CD4-positive, alpha-beta memory T cell (primary cell): ENCODE data around the gene F7. TPM values are rescaled to one million over a fixed set of nuclear protein-coding genes. Genes with fewer than 3 reads are reported as not detected.

Experiments used
- CTCF ChIA-PET: fragments of 350-600 bp; sonication (Branson Sonifier 250); formaldehyde crosslinking; loops from one replicate; lab custom pipeline; 2021; ENCODE audit warnings: inconsistent platforms; ENCODE audit not compliant: partially characterized antibody; lab: Charles Lee
- POLR2A ChIA-PET: fragments of 350-600 bp; sonication (Branson Sonifier 250); formaldehyde crosslinking; loops from one replicate; lab custom pipeline; 2021; ENCODE audit not compliant: partially characterized antibody; lab: Charles Lee
- DNase-seq, 5 donors: peaks; one replicate each; pipeline versions ENCODE4 v3.0.0 to v3.0.0-alpha.2; 2020 to 2022; ENCODE audit warnings: mixed read lengths in 1 of 5
- H3K27ac ChIP-seq: one replicate; pipeline ENCODE4 v1.7.0; 2013; ENCODE audit warnings: low read depth, low read length
- H3K27me3 ChIP-seq: 2 replicates; pipeline ENCODE4 v1.7.0; 2013; ENCODE audit warnings: mild to moderate bottlenecking, low read length, moderate library complexity; ENCODE audit not compliant: insufficient read depth
- H3K36me3 ChIP-seq: 2 replicates; pipeline ENCODE4 v1.7.0; 2013; ENCODE audit warnings: mild to moderate bottlenecking, low read length, moderate library complexity; ENCODE audit not compliant: insufficient read depth
- H3K4me1 ChIP-seq: 2 replicates; pipeline ENCODE4 v1.7.0; 2013; ENCODE audit warnings: mild to moderate bottlenecking, low read length, moderate library complexity; ENCODE audit not compliant: insufficient read depth
- H3K4me3 ChIP-seq, 2 donors: one replicate each; pipeline ENCODE4 v1.7.0; 2013; ENCODE audit warnings: low read length in 2 of 2, mild to moderate bottlenecking in 1 of 2
- H3K9me3 ChIP-seq, 2 donors: one replicate each; pipeline ENCODE4 v1.7.0; 2013; ENCODE audit warnings: low read length in 2 of 2, control low read depth in 1 of 2; ENCODE audit not compliant: control insufficient read depth in 1 of 2
- H3K27ac Mint-ChIP-seq, 7 donors: one replicate each; pipeline ENCODE4 v1.8.0; 2020 to 2021; ENCODE audit warnings: mixed read lengths in 7 of 7, mild to moderate bottlenecking in 6 of 7, inconsistent platforms in 3 of 7, moderate library complexity in 3 of 7
- H3K27me3 Mint-ChIP-seq, 2 donors: one replicate each; pipeline ENCODE4 v1.8.0; 2020 to 2021; ENCODE audit warnings: mixed read lengths in 2 of 2
- H3K36me3 Mint-ChIP-seq, 2 donors: one replicate each; pipeline ENCODE4 v1.8.0; 2020 to 2021; ENCODE audit warnings: mixed read lengths in 2 of 2, inconsistent platforms in 1 of 2, mild to moderate bottlenecking in 1 of 2
- H3K4me1 Mint-ChIP-seq, 4 donors: one replicate each; pipeline ENCODE4 v1.8.0; 2020 to 2021; ENCODE audit warnings: mixed read lengths in 4 of 4, mild to moderate bottlenecking in 1 of 4
- H3K4me3 Mint-ChIP-seq, 8 donors: one replicate each; pipeline ENCODE4 v1.8.0; 2020 to 2021; ENCODE audit warnings: mixed read lengths in 8 of 8, mild to moderate bottlenecking in 7 of 8, moderate library complexity in 6 of 8, inconsistent platforms in 3 of 8
- H3K9me3 Mint-ChIP-seq, 8 donors: one replicate each; pipeline ENCODE4 v1.8.0; 2020 to 2021; ENCODE audit warnings: mixed read lengths in 8 of 8, mild to moderate bottlenecking in 5 of 8, inconsistent platforms in 3 of 8, moderate library complexity in 1 of 8
- intact Hi-C: fragments of 100-400 bp; cut with micrococcal nuclease; formaldehyde crosslinking; loops from one replicate; pipeline ENCODE4 v1.15.1; 2023
- polyA plus RNA-seq, 2 donors: library from polyadenylated mRNA; unstranded; fragments of 300-500 nt; fragmentation: Illumina TruSeq; gene quantifications; one replicate each; pipeline ENCODE4 v1.2.3, GENCODE V29; 2021
- total RNA-seq, 2 experiments: library from RNA; stranded (reverse); gene quantifications; one replicate each; pipeline ENCODE4 v1.2.3, GENCODE V29; 2021

F7 gene
- total and polyA plus RNA-seq, 4 experiments from 2014 or later: not detected

DNA sequence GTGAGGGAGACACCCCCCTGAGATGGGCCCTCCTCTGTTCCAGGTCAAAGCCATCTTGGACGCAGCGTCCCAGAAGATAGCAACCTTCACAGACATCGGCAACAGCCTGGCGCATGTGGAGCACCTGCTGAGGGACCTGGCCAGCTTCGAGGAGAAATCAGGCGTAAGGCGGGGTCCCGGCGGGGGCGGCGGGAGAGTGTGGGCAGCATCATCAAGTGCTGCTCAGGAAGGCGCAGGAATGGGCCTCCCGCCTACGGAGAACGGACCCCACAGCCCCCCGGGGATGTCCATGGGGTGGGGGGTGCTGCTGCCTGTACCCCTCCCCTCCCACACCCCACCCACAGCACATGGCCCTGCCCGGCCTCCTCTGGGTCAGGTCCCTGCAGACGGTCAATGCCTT, 31.2 kb upstream of the F7 start:
- intact Hi-C loops: no loop called here
- ChIA-PET POLR2A (no interaction called here), CTCF (no interaction called here)
- Histone ChIP-seq H3K36me3 (no peaks in the 10 kb centered on the region), H3K4me1 (no peaks in the 10 kb centered on the region), H3K27ac (no peak overlapping the region), H3K9me3 (no peaks in the 10 kb centered on the region), H3K27me3 (no peaks in the 10 kb centered on the region), H3K4me3 (no peak overlapping the region)
- Mint-ChIP-seq H3K4me3 (no peak overlapping the region), H3K4me1 (no peaks in the 10 kb centered on the region), H3K36me3 (peaks cover 28 to 36% of the 10 kb centered on the region in 2 donors), H3K27ac (no peak overlapping the region), H3K27me3 (no peaks in the 10 kb centered on the region), H3K9me3 (peaks cover 0 to 16% (median 2%) of the 10 kb centered on the region in 8 donors)
- DNase-seq: no peak

DNA sequence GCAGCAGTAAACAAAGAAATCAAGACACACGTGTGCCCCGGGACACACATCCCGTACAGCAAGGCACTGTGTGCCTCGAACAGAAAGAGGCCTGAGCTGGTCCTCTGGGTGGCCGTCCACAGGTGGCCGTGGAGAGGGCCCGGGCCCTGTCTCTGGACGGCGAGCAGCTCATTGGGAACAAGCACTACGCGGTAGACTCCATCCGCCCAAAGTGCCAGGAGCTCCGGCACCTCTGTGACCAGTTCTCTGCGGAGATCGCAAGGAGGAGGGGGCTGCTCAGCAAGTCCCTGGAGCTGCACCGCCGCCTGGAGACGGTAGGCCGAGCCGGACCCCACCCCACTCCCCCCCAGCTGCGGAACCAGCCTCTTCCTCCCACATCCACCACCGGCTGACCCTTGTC, 30.7 kb upstream of the F7 start:
- H3K27ac Mint-ChIP-seq: no peak overlapping the region
- no peaks in the 10 kb centered on the region for H3K36me3 ChIP-seq
- POLR2A ChIA-PET: no interaction called here
- H3K27me3 Mint-ChIP-seq: no peaks in the 10 kb centered on the region
- no peak for DNase-seq
- no peaks in the 10 kb centered on the region for H3K4me1 ChIP-seq
- H3K4me1 Mint-ChIP-seq: no peaks in the 10 kb centered on the region
- CTCF ChIA-PET: no interaction called here
- H3K4me3 Mint-ChIP-seq: no peak overlapping the region
- H3K9me3 Mint-ChIP-seq: peaks cover 0 to 16% (median 2%) of the 10 kb centered on the region in 8 donors
- H3K36me3 Mint-ChIP-seq: peaks cover 28 to 36% of the 10 kb centered on the region in 2 donors
- H3K9me3 ChIP-seq: no peaks in the 10 kb centered on the region
- H3K27ac ChIP-seq: no peak overlapping the region
- H3K4me3 ChIP-seq: no peak overlapping the region
- intact Hi-C loops: no loop called here
- H3K27me3 ChIP-seq: no peaks in the 10 kb centered on the region

DNA sequence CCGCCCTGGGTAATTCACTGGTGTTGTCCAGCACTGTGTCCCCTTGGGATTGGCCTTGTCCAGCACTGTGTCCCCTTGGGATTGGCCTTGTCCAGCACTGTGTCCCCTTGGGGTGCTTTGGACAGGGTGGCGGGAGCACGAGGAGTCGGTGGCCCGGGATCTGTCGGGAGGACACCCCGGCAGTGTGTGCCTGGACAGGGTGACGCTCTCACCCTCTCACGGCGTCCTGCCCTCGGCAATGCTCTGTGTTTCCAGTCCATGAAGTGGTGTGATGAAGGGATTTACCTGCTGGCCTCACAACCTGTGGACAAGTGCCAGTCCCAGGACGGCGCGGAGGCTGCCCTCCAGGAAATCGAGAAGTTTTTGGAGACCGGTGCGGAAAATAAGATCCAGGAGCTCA, 29.9 kb upstream of the F7 start:
- Mint-ChIP-seq H3K36me3 (peaks cover 22 to 30% of the 10 kb centered on the region in 2 donors), H3K9me3 (peaks cover 0 to 16% (median 2%) of the 10 kb centered on the region in 8 donors), H3K27ac (no peak overlapping the region), H3K4me1 (no peaks in the 10 kb centered on the region), H3K4me3 (no peak overlapping the region), H3K27me3 (no peaks in the 10 kb centered on the region)
- Histone ChIP-seq H3K4me3 (no peak overlapping the region), H3K36me3 (no peaks in the 10 kb centered on the region), H3K4me1 (no peaks in the 10 kb centered on the region), H3K9me3 (no peaks in the 10 kb centered on the region), H3K27ac (no peak overlapping the region), H3K27me3 (no peaks in the 10 kb centered on the region)
- no peak for DNase-seq
- intact Hi-C loops: no loop called here
- ChIA-PET CTCF (no interaction called here), POLR2A (no interaction called here)

DNA sequence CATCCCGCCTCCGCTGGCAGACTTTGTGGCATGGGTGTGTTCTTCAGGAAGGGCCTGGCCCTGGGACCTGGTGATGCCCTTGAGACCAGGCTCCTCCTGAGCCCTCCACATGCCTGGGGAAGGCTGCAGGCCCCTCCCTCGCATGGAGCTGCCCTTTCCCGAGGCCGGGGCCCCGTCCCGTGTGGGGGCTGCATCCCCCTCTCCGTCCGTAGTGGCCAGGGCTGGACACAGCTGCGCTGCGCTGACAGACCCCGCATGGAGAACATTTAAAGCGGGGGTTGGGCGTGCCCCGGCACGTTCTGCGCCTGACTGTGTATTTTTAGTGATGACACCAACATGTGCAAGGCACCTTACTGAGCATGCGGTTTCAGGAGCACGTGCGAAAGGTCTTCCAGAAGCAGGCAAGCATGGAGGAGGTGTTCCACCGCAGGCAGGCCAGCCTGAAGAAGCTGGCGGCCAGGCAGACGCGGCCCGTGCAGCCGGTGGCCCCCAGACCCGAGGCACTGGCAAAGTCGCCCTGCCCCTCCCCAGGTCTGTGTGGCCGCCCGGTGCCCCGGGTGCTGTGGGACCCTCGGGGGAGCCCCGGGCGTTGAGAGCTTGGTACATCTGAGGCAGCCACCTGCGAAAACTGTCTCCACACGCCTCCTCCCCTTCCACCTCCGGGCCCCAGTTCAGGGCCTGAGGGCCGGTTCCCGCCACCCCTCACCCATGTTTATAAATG, 28.8 kb upstream of the F7 start:
- Mint-ChIP-seq H3K27ac (no peak overlapping the region), H3K36me3 (peaks cover 13 to 19% of the 10 kb centered on the region in 2 donors), H3K27me3 (no peaks in the 10 kb centered on the region), H3K9me3 (peaks cover 0 to 12% (median 0%) of the 10 kb centered on the region in 8 donors), H3K4me3 (no peak overlapping the region), H3K4me1 (no peaks in the 10 kb centered on the region)
- intact Hi-C loops: no loop called here
- Histone ChIP-seq H3K9me3 (no peaks in the 10 kb centered on the region), H3K36me3 (no peaks in the 10 kb centered on the region), H3K27ac (no peak overlapping the region), H3K27me3 (no peaks in the 10 kb centered on the region), H3K4me1 (no peaks in the 10 kb centered on the region), H3K4me3 (no peak overlapping the region)
- CTCF ChIA-PET: no interaction called here
- no peak for DNase-seq
- POLR2A ChIA-PET: no interaction called here

DNA sequence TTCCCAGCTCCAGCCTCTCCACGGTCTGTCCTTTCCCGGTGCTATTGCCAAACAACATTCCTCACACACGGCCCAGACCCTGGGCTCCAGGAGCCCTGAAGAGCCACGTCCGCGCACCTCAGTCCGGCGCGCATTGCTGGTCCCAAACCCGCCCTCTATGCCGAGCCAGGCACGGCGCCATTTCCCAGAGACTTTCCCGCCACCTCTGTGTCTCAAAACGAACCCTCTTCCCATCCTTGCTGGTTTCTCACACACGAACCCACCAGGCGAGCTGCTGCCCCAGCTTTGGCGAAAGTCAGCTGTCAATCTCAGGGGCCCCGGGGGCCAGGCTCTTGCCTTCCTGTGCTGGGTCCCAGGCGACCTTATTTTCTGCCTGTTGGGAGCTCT, 28.0 kb upstream of the F7 start:
- no peaks in the 10 kb centered on the region for H3K4me1 ChIP-seq
- no peaks in the 10 kb centered on the region for H3K36me3 ChIP-seq
- Mint-ChIP-seq H3K4me3 (no peak overlapping the region), H3K9me3 (peaks cover 0 to 6% (median 0%) of the 10 kb centered on the region in 8 donors), H3K4me1 (no peaks in the 10 kb centered on the region), H3K27me3 (no peaks in the 10 kb centered on the region), H3K36me3 (peaks cover 11 to 13% of the 10 kb centered on the region in 2 donors), H3K27ac (peak overlapping the region in 1 of 7 donors; percentile 41)
- intact Hi-C loops: no loop called here
- POLR2A ChIA-PET: no interaction called here
- H3K27me3 ChIP-seq: no peaks in the 10 kb centered on the region
- no peak overlapping the region for H3K4me3 ChIP-seq
- no peak for DNase-seq
- CTCF ChIA-PET: no interaction called here
- no peak overlapping the region for H3K27ac ChIP-seq
- H3K9me3 ChIP-seq: no peaks in the 10 kb centered on the region

DNA sequence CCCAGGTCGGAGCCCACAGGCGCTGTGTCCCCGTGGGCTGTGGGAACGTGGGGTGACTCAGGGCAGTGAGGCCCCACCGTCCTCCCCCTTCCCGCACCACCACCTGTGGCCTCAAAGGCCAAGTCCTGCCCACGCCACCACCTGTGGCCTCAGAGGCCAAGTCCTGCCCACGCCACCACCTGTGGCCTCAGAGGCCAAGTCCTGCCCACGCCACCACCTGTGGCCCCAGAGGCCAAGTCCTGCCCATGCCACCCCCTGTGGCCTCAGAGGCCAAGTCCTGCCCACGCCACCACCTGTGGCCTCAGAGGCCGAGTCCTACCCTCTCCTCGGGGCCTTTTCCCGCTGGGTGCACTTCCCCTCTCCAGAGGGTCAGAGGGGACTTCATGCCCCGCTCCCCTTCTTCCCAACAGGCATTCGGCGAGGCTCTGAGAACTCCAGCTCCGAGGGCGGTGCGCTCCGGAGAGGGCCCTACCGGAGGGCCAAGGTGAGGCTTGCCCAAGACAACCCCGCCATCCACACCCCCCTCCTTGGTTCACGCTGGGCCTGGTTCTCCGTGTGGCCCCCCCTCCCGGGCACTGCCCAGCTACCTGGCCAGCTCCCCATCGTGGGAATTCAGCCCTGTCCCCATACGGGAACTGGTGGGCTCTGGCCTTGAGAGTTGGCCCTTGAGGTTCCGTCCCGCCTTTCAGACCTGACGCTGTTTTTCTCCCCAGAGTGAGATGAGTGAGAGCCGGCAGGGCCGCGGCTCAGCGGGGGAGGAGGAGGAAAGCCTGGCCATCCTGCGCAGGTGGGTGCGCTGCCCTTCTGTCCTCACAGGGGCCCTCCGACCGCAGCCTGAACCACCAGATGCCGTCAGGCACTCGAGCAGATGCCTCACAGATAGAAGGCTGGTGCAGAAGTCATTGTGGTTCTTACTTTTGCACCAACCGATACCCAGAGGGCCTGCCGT, 27.4 kb upstream of the F7 start:
- H3K27me3 ChIP-seq: no peaks in the 10 kb centered on the region
- no peaks in the 10 kb centered on the region for H3K4me1 ChIP-seq
- Mint-ChIP-seq H3K36me3 (peaks cover 6 to 11% of the 10 kb centered on the region in 2 donors), H3K27ac (peak overlapping the region in 1 of 7 donors; percentile 41), H3K4me3 (no peak overlapping the region), H3K4me1 (no peaks in the 10 kb centered on the region), H3K27me3 (no peaks in the 10 kb centered on the region), H3K9me3 (no peaks in the 10 kb centered on the region)
- no peak overlapping the region for H3K4me3 ChIP-seq
- intact Hi-C loops: no loop called here
- ChIA-PET POLR2A (no interaction called here), CTCF (no interaction called here)
- no peak for DNase-seq
- H3K36me3 ChIP-seq: no peaks in the 10 kb centered on the region
- no peak overlapping the region for H3K27ac ChIP-seq
- H3K9me3 ChIP-seq: no peaks in the 10 kb centered on the region

DNA sequence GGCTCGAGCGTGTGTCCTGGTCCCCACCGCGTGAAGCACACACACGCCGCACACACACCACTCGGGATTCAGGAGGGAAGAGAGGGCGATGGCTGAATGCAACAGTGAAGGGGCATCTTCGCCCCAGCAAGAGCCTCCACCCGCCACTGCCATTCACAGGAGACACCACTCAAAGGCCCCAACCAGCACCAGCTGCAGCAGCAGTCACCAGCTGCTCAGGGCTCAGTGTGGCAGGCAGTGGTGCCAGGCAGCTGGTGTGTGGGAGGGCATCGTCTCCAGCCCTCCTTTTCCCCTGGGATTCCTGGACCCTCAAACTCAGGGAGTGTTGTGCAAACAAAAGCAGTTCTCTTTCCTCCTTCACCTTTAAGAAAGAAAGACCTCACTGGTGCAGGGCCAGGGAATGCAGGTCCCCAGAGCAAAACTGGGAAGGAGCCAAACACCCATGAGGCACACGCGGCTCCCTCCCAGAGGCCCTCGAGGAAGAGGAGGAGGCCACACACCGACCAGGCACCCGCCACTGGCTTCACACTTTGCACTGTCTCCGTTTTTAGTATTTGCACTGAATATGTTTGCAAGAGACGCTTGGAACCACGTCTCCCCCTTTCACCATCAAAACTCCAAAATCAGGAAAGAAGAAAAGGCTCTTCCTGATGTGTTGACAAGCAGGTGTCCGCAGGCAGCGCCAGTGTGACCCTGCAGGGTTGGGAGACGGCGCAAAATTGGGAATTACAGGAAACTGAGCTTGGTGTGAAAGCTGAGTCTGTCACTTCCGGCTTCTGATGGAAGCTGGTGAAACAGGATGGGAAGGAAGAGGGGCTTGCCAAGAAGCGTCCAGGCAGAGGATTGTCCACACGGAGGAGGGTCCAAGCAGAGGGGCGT, 26.4 kb upstream of the F7 start:
- no peaks in the 10 kb centered on the region for H3K27me3 ChIP-seq
- no peaks in the 10 kb centered on the region for H3K9me3 ChIP-seq
- ChIA-PET CTCF (no interaction called here), POLR2A (no interaction called here)
- no peak for DNase-seq
- H3K27ac ChIP-seq: no peak overlapping the region
- peaks cover 0 to 2% (median 0%) of the 10 kb centered on the region in 8 donors for H3K9me3 Mint-ChIP-seq
- intact Hi-C loops: no loop called here
- peaks cover 8 to 9% of the 10 kb centered on the region in 2 donors for H3K36me3 Mint-ChIP-seq
- no peak overlapping the region for H3K27ac Mint-ChIP-seq
- H3K36me3 ChIP-seq: no peaks in the 10 kb centered on the region
- H3K4me1 ChIP-seq: no peaks in the 10 kb centered on the region
- no peaks in the 10 kb centered on the region for H3K27me3 Mint-ChIP-seq
- no peaks in the 10 kb centered on the region for H3K4me1 Mint-ChIP-seq
- no peak overlapping the region for H3K4me3 Mint-ChIP-seq
- H3K4me3 ChIP-seq: no peak overlapping the region
